Peyer's patch (tissue), 4 donors: ENCODE measurements around the gene ACTL10. TPM values are rescaled to one million over a fixed set of nuclear protein-coding genes. Genes with fewer than 3 reads are reported as not detected.

Experiments
- DNase-seq, 3 donors: peaks; one replicate each; pipeline ENCODE4 v3.0.0-alpha.2; 2017 to 2019
- H3K27ac ChIP-seq, 4 donors: fragments of 200-600 bp; sonication (generic); one replicate each; pipeline ENCODE4 v1.5.1; 2016 to 2019
- H3K27me3 ChIP-seq, 2 donors: fragments of 200-600 bp; sonication (generic); one replicate each; pipeline ENCODE4 v1.5.1; 2019
- H3K36me3 ChIP-seq, 3 donors: fragments of 200-600 bp; sonication (generic); one replicate each; pipeline ENCODE4 v1.5.1; 2016 to 2019
- H3K4me1 ChIP-seq, 4 donors: fragments of 200-600 bp; sonication (generic); one replicate each; pipeline ENCODE4 v1.5.1; 2016 to 2019
- H3K4me3 ChIP-seq, 4 donors: fragments of 200-600 bp; sonication (generic); 1 replicate in 3 of 4; 2 replicates in 1 of 4; pipeline ENCODE4 v1.5.1; 2016 to 2019; ENCODE audit warnings: mild to moderate bottlenecking in 1 of 4
- H3K9me3 ChIP-seq, 4 donors: fragments of 200-600 bp; sonication (generic); one replicate each; pipeline ENCODE4 v1.5.1; 2016 to 2019; ENCODE audit warnings: mild to moderate bottlenecking in 1 of 4
- POLR2A ChIP-seq, 2 donors: fragments of 450-650 bp; IDR thresholded peaks; one replicate each; pipeline ENCODE4 v1.5.1; 2017; ENCODE audit warnings: antibody characterized with exemption in 2 of 2, mild to moderate bottlenecking in 2 of 2, moderate library complexity in 2 of 2
- total RNA-seq, 4 donors: library from RNA; depleted of rRNA; stranded (reverse); fragments of >200 nt; gene quantifications; one replicate each; pipeline ENCODE4 v1.1.0, GENCODE V29; 2016
- TF ChIP-seq, protein P1 (sequence below), 6 experiments: fragments of 450-650 bp in 4 of 6; fragments of 200-600 bp in 2 of 6; sonication (generic) in 1 of 6; IDR thresholded peaks; one replicate each; pipeline ENCODE4 v1.5.1; 2017 to 2019; ENCODE audit warnings: antibody characterized with exemption in 6 of 6, mild to moderate bottlenecking in 3 of 6, moderate library complexity in 1 of 6

The ACTL10 gene
- total RNA-seq, 4 donors from 2014 or later = 1.2 to 3.1 (median 2.5) TPM; not detected in 1

DNA sequence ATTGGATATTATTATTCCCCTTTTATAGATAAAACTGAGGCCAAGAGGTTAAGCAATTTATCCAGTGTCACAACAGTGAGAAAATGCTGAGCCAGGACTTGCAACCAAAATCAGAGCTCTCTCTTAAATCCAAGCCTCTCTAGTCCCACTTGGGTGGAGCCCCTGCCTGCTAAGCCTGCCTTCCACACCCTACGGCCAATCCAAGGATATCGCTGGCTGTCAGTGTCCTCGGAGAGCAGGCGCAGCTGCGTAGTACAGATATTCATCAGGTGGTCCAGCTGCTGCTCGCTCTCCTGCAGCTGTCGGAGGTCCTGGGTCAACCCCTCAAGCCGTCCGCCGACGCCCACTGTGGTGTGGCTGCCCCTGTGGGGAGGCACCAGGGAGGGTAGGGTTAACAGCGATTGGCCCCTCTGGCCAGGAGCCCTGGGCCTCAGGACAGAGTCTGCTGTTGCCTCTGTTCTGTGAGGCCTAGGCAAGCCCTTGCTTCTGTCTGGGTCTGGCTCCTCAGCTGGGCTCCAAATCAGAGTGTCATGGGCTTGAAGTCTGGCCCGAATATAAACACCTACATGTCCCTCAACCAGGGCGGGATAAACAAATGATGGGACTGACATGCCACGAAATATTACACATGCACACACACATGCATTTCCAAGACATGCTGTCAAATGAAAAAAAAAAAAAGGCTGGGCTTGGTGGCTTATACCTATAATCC lies 11.4 kb downstream of the ACTL10 start:
- DNase-seq = no peak
- Histone ChIP-seq H3K36me3 (no peaks in the 10 kb centered on the region), H3K4me1 (peaks cover 0 to 27% (median 20%) of the 10 kb centered on the region in 4 donors), H3K4me3 (no peak overlapping the region), H3K9me3 (no peaks in the 10 kb centered on the region), H3K27ac (peak overlapping the region in 2 of 4 donors; percentile 54 to 60), H3K27me3 (no peaks in the 10 kb centered on the region)
- no peak for TF ChIP-seq POLR2A (IDR thresholded peaks at IDR 0.05)
- TF ChIP-seq, protein P1, sequence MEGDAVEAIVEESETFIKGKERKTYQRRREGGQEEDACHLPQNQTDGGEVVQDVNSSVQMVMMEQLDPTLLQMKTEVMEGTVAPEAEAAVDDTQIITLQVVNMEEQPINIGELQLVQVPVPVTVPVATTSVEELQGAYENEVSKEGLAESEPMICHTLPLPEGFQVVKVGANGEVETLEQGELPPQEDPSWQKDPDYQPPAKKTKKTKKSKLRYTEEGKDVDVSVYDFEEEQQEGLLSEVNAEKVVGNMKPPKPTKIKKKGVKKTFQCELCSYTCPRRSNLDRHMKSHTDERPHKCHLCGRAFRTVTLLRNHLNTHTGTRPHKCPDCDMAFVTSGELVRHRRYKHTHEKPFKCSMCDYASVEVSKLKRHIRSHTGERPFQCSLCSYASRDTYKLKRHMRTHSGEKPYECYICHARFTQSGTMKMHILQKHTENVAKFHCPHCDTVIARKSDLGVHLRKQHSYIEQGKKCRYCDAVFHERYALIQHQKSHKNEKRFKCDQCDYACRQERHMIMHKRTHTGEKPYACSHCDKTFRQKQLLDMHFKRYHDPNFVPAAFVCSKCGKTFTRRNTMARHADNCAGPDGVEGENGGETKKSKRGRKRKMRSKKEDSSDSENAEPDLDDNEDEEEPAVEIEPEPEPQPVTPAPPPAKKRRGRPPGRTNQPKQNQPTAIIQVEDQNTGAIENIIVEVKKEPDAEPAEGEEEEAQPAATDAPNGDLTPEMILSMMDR (IDR thresholded peaks at IDR 0.05) = no peak

DNA sequence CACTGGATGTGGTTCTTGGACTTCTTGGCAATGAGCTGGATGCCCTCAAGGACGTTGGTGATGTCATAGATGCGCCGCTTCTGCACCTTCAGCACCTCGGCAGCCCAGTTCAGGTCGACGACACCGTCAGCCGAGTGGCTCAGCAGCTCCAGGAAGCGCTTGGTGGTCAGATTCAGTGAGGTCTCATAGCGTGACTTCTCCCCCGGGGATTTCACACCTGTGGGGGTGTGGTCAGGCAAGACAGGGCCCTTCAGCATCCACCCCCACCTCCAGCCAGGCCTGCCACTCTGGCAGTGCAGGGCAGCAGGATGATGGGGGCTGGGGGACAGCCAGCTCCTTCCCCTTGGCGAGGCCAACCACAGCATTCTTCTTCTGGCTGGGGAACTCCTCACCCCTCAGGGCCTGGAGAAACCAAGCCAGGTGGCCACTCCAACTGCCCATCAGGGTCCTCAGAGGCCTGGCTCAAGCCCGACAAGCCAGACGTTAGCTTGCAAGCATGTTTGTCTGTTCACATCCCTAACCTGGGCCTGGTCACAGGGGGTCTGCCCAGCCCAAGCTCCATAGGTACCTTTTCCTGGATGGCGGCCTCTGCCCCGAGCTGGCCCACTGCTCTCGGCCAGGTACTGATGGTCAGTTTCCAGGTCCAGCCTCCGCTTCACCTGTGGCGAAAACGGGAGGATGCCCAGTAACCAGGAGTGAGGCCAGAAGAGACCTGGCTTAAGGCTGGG lies 13.2 kb downstream of the ACTL10 start:
- H3K27ac ChIP-seq = peak overlapping the region in 2 of 4 donors; percentile 6 to 60
- H3K9me3 ChIP-seq = no peaks in the 10 kb centered on the region
- no peak overlapping the region for H3K4me3 ChIP-seq
- H3K36me3 ChIP-seq = no peaks in the 10 kb centered on the region
- peak in 2 of 3 donors; percentile 83 to 89 for DNase-seq
- no peaks in the 10 kb centered on the region for H3K27me3 ChIP-seq
- TF ChIP-seq POLR2A (IDR thresholded peaks at IDR 0.05) = no peak
- TF ChIP-seq, protein P1 (IDR thresholded peaks at IDR 0.05) = no peak
- H3K4me1 ChIP-seq = peaks cover 0 to 19% (median 14%) of the 10 kb centered on the region in 4 donors

DNA sequence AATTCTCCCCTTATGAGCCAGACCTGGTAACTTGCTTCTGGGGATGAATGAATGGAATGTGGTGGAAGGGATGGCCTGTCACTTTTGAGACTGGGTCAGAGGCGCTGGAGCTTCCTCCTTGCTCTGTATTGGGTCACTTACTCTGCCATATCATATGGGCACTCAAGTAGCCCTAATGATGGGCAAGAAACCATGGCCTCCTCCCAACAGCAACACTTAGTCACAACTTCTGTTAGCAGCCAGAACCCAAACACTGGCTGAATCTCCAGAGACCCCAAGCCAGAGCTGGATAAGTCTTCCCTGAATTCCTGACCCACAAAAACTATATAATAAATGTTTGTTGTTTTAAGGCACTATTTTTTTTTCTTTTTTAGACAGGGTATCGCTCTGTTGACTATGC lies 13.9 kb downstream of the ACTL10 start:
- Histone ChIP-seq H3K27ac (peak overlapping the region in 1 of 4 donors; percentile 60), H3K9me3 (no peaks in the 10 kb centered on the region), H3K27me3 (no peaks in the 10 kb centered on the region), H3K4me1 (peaks cover 0 to 21% (median 19%) of the 10 kb centered on the region in 4 donors), H3K4me3 (no peak overlapping the region), H3K36me3 (no peaks in the 10 kb centered on the region)
- TF ChIP-seq, protein P1 (IDR thresholded peaks at IDR 0.05) = no peak
- TF ChIP-seq POLR2A (IDR thresholded peaks at IDR 0.05) = no peak
- DNase-seq = no peak

DNA sequence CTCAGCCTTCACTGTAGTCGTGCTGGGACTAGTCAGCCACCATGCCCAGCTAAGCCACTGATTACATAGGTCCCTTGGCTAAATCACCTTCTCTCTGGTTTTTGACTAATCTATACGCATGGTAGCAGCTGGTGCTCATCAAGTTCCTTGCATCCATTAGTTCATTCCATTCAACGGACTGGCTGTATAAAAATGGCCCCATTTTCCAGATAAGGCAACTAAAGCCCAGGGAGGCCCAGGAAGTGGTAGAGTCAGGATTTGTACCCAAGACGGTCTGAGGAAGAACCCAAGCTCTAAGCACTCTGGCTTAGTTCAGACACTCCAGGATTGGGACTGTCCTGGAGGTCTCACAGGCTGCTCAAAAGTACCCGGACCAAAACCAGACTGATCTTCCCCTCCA lies 14.5 kb downstream of the ACTL10 start:
- peaks cover 0 to 21% (median 17%) of the 10 kb centered on the region in 4 donors for H3K4me1 ChIP-seq

DNA sequence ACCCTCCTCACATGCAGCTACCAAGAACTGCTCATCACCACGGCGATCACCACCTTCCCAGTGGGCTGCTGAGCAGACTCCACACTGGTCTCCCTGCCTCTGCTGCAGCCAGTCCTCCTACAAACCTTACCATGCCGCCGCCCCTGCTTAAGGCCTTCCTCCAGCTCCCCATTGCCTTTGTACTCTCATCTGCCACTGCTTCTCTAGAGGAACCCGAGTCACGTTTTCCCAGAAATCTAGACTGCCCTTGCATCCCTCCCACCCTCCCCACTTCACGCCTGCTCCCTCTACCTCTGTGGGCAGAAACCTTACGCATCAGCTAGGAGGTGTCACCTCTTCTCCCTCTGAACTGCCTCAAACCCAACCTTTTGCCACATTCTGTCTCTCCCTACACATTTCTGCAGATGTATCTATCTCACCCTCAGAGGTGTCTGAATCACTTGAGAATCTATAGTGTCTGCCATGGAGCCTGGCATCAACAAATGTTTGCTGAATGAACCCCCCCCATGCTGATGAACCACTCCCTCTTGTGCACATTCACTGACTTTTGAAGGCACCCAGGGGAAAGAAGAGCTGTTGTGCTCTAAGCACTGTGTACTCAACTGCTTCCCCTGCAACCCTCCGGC lies 15.1 kb downstream of the ACTL10 start:
- no peak for DNase-seq
- no peaks in the 10 kb centered on the region for H3K27me3 ChIP-seq
- H3K4me3 ChIP-seq = no peak overlapping the region
- H3K36me3 ChIP-seq = no peaks in the 10 kb centered on the region
- no peak overlapping the region for H3K27ac ChIP-seq
- TF ChIP-seq, protein P1 (IDR thresholded peaks at IDR 0.05) = no peak
- no peak for TF ChIP-seq POLR2A (IDR thresholded peaks at IDR 0.05)
- H3K9me3 ChIP-seq = no peaks in the 10 kb centered on the region
- H3K4me1 ChIP-seq = peaks cover 0 to 24% (median 18%) of the 10 kb centered on the region in 4 donors

More for the DNA sequence above, 14.5 kb downstream of the ACTL10 start:
- no peak for DNase-seq
- Histone ChIP-seq H3K4me3 (no peak overlapping the region), H3K36me3 (no peaks in the 10 kb centered on the region), H3K9me3 (no peaks in the 10 kb centered on the region), H3K27ac (no peak overlapping the region), H3K27me3 (no peaks in the 10 kb centered on the region)
- TF ChIP-seq, protein P1 (IDR thresholded peaks at IDR 0.05) = no peak
- TF ChIP-seq POLR2A (IDR thresholded peaks at IDR 0.05) = no peak
